22Rv1 (cell line): ENCODE measurements around the gene LDLRAD4.

Source experiments
- ZFX ChIP-seq: fragments of 450-650 bp; IDR thresholded peaks from 2 replicates; pipeline ENCODE4 v1.6.1; 2017; ENCODE audit warnings: antibody characterized with exemption, borderline replicate concordance
- TF ChIP-seq, protein P1 (sequence below): fragments of 450-650 bp; IDR thresholded peaks from 2 replicates; pipeline ENCODE4 v1.5.1; 2017; ENCODE audit warnings: mild to moderate bottlenecking

DNA sequence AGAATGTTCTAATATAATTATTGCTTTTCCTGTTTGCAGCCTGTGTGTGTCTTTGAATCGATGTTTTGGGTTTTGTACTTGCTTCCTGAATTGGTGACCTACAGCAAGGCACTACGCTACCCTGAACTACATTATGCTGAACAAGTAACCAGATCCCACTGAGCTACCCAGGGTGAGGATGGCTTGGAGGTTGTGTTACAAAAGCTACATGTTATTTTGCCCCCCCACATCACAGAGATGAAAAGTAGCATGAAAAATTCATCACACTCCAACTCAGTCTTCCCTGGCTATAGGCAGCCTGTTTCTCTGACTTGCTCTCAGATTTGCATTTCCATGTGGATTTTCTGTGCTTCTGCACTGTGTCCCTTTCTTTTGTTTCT lies 162.1 kb downstream of the LDLRAD4 start:
- TF ChIP-seq, protein P1, sequence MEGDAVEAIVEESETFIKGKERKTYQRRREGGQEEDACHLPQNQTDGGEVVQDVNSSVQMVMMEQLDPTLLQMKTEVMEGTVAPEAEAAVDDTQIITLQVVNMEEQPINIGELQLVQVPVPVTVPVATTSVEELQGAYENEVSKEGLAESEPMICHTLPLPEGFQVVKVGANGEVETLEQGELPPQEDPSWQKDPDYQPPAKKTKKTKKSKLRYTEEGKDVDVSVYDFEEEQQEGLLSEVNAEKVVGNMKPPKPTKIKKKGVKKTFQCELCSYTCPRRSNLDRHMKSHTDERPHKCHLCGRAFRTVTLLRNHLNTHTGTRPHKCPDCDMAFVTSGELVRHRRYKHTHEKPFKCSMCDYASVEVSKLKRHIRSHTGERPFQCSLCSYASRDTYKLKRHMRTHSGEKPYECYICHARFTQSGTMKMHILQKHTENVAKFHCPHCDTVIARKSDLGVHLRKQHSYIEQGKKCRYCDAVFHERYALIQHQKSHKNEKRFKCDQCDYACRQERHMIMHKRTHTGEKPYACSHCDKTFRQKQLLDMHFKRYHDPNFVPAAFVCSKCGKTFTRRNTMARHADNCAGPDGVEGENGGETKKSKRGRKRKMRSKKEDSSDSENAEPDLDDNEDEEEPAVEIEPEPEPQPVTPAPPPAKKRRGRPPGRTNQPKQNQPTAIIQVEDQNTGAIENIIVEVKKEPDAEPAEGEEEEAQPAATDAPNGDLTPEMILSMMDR, result no peak
- TF ChIP-seq ZFX, result no peak
